ENCODE measurements around the gene GPR146.

Gene GPR146

DNA sequence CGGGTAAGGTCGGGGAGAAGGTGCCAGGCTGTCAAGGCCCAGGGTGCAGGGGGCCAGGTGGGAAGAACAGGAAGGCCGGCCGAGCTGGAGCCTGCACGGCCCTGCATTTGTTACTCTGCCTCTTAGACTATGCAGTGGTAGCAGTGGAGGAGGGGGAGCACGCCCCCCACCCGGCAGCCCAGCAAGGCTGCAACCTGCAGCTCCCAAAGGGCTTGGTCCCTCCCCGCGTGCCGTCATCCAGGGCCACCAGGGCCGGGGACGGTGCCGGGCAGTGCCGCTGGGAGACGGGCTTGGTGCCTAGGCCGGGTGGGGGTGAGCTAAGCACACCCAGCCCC, 36.5 kb downstream of the GPR146 start:
- H3K4me3 ChIP-seq (ENCODE audit: low read length) = no peak overlapping the region
- peaks cover 30% of the 10 kb centered on the region for H3K4me1 ChIP-seq (ENCODE audit: insufficient read depth, low read length)
- no peaks in the 10 kb centered on the region for H3K36me3 ChIP-seq (ENCODE audit: insufficient read depth, low read length)

DNA sequence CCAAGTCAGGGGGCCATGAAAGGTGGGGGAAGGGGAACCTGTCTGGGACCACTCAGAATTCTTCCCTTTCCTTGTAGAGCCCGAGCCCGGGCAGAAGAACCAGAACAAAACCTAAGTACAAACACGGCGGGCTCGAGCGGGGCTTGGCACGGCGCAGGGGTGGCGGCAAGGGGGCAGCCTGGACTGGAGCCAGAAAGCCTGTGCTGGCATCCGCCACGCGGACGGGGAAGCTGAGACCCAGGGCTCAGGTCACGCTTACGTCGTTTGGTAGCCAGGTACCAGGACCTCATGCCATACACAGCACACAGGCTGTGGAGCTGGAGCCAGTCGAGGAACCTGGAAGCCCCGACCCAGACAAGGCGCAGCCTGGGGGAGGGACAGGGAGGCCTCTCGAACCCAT, 37.0 kb downstream of the GPR146 start:
- H3K27me3 ChIP-seq (ENCODE audit: insufficient read depth, low read length) = no peaks in the 10 kb centered on the region
- no peak overlapping the region for H3K4me3 ChIP-seq (ENCODE audit: low read length)
- H2AFZ ChIP-seq (ENCODE audit: low read depth, low read length) = no peak overlapping the region
- peaks cover 30% of the 10 kb centered on the region for H3K4me1 ChIP-seq (ENCODE audit: insufficient read depth, low read length)
- no peaks in the 10 kb centered on the region for H3K9me3 ChIP-seq (ENCODE audit: low read length)
- no peaks in the 10 kb centered on the region for H3K36me3 ChIP-seq (ENCODE audit: insufficient read depth, low read length)

More for the DNA sequence above, 36.5 kb downstream of the GPR146 start:
- Histone ChIP-seq H2AFZ (ENCODE audit: low read depth, low read length) (no peak overlapping the region), H3K9me3 (ENCODE audit: low read length) (no peaks in the 10 kb centered on the region), H3K27me3 (ENCODE audit: insufficient read depth, low read length) (no peaks in the 10 kb centered on the region)

DNA sequence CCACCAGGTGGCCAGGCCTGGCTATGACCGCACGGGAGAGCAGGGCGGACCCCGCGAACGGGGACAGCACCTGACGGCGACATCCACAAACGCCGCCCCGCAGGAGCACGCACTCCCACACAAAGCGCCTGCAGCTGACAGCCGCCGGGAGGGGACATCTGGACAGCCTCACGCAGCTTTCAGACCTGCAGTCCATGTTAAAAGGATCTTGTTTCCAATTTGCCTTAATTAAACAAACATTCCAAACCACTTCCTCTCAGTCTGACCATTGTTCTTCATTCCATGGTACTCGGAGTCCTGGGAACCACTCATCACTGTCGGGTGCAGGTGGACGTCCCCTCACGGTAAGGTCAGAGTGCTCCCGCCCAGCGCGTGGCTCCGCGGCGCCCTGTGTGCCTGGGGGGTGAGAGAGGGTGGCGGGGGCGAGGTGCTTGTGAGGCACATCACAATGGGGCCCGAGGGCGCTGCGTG, 37.6 kb downstream of the GPR146 start:
- no peaks in the 10 kb centered on the region for H3K36me3 ChIP-seq (ENCODE audit: insufficient read depth, low read length)
- no peak overlapping the region for H2AFZ ChIP-seq (ENCODE audit: low read depth, low read length)
- H3K9me3 ChIP-seq (ENCODE audit: low read length) = no peaks in the 10 kb centered on the region
- peaks cover 30% of the 10 kb centered on the region for H3K4me1 ChIP-seq (ENCODE audit: insufficient read depth, low read length)
- H3K4me3 ChIP-seq (ENCODE audit: low read length) = no peak overlapping the region
- no peaks in the 10 kb centered on the region for H3K27me3 ChIP-seq (ENCODE audit: insufficient read depth, low read length)

DNA sequence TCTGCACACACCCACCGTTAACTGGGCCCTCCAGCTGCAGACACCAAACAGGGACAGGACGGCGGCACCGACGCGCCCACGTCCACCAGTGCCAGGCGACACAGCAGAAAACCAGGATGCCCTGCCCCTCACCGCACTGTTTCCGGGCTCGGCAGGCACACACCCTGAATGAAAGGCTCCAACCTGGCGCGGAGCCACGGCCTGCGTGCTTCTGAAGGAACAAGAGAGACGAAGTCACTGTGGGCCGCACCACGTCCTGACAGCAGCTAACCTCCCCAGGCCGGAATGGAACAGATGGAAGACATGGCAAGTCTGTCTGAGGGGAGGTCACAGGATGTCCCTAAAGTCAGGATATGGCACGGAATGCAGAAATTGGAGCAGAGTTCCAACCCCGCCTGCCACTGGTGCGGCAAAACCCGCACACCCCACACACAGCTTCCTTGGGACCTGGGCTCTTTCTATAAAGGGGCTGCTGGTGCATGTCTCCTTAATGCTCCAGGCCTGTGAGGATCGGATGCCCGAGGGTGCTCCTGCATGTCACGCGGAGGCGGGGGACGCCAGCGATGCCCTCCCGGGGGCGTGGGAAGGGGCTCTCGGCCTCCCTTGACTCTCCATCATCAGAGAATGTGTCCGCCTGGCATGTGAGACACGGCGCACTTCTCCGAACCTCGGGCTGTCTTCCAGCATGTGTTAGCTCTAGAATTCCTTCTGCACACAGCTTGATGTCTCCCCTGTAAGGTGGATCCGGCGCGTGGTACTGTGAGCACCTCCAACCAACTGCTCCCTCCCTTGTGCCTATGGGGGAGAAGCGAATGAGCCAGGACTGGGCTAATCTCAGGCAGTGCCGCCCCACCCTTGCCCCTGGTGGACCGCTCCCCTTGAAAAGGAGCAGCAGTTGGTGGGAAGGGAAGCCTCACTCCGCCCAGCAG, 39.6 kb downstream of the GPR146 start:
- no peaks in the 10 kb centered on the region for H3K36me3 ChIP-seq (ENCODE audit: insufficient read depth, low read length)
- H3K9me3 ChIP-seq (ENCODE audit: low read length) = no peaks in the 10 kb centered on the region
- H3K27me3 ChIP-seq (ENCODE audit: insufficient read depth, low read length) = no peaks in the 10 kb centered on the region
- no peak overlapping the region for H2AFZ ChIP-seq (ENCODE audit: low read depth, low read length)
- no peak overlapping the region for H3K4me3 ChIP-seq (ENCODE audit: low read length)
- H3K4me1 ChIP-seq (ENCODE audit: insufficient read depth, low read length) = peaks cover 48% of the 10 kb centered on the region

DNA sequence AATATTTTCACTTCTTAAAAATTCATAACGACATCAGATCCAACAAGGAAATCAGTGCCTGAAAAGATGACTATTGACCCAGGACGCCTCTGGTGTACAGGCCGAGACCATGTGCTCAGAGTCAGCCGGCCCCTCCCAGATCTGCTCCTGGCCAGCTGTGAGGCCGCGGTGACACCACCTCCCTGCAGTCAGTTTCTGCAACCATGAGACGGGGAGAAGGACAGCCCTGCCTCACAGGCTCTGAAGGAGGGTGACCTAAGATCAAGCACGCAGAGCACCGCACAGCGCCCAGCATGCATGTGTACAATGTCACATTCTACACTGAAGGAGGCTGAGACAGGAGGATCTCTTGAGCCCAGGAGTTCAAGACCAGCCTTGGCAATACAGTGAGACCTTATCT, 40.9 kb downstream of the GPR146 start:
- Histone ChIP-seq H3K27me3 (ENCODE audit: insufficient read depth, low read length) (no peaks in the 10 kb centered on the region), H3K36me3 (ENCODE audit: insufficient read depth, low read length) (no peaks in the 10 kb centered on the region), H3K4me3 (ENCODE audit: low read length) (no peak overlapping the region), H3K4me1 (ENCODE audit: insufficient read depth, low read length) (peaks cover 38% of the 10 kb centered on the region), H3K9me3 (ENCODE audit: low read length) (no peaks in the 10 kb centered on the region), H2AFZ (ENCODE audit: low read depth, low read length) (no peak overlapping the region)

DNA sequence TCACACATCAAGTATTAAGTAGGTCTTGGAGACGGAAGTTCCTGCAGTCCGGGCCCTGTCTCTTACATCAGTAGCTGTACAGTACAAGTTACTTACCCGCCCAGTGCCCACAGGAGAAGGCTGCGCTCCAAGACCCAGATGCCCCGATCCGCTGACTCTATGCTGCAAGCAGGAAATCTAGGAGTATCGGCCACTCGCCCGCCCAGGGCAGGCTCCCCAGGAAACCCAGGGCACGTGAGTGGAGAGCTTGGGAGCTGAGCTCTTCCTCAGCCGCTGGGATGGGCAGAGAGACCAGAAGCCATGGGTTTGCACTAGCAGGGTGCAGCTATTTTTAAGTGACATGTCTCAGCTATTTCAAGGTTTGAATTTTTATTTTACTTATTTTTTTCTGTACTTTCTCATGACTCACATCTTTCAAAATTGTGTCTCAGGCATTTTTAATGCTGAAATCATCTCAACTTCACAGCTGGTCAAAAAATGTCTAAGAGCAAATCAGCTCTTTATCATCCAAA, 41.6 kb downstream of the GPR146 start:
- Histone ChIP-seq H3K9me3 (ENCODE audit: low read length) (no peaks in the 10 kb centered on the region), H3K4me1 (ENCODE audit: insufficient read depth, low read length) (peaks cover 32% of the 10 kb centered on the region), H3K36me3 (ENCODE audit: insufficient read depth, low read length) (no peaks in the 10 kb centered on the region), H3K4me3 (ENCODE audit: low read length) (no peak overlapping the region), H2AFZ (ENCODE audit: low read depth, low read length) (no peak overlapping the region), H3K27me3 (ENCODE audit: insufficient read depth, low read length) (no peaks in the 10 kb centered on the region)

DNA sequence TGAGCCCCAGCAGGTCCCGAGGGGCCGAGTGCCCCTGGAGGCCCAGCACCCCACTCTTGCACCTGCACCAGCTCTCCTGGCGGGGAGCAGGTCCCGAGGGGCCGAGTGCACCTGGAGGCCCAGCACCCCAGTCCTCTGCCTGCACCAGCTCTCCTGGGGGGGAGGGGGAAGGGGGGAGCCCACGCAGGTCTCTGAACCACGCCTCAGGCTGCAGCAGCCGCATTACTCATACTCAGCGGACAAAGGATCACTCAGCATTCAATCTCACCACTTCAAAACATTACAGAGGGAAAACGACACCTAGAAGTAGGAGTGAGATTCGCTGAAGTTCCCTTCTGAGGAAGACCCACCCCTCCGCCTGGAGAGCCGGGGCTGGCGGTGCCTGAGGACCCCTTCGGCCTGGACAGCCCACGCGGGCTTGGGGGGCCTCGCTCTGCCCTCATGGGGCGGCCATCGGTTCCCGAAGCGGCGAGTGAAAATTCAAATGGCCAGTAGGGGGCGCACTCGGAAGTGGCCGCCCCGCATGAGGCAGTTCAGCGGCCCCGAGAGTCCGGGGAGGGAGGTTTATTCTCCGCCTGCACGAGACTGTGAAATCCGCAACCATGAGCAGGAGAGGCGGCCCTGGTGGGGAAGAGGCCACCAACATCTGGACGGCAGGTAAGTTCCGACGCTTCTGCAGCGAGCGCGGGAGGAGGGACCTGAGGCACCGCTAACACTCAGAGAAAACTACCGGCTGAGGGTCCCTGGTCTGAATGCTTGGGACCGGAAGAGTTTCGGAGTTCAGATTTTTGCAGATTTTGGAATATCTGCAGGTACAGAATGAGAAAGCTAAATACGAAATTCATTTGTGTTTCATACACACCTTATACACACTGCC, 42.5 kb downstream of the GPR146 start:
- peaks cover 31% of the 10 kb centered on the region for H3K4me1 ChIP-seq (ENCODE audit: insufficient read depth, low read length)
- H3K27me3 ChIP-seq (ENCODE audit: insufficient read depth, low read length) = no peaks in the 10 kb centered on the region
- H3K36me3 ChIP-seq (ENCODE audit: insufficient read depth, low read length) = peaks cover 3% of the 10 kb centered on the region
- H3K9me3 ChIP-seq (ENCODE audit: low read length) = no peaks in the 10 kb centered on the region
- no peak overlapping the region for H2AFZ ChIP-seq (ENCODE audit: low read depth, low read length)
- H3K4me3 ChIP-seq (ENCODE audit: low read length) = no peak overlapping the region

DNA sequence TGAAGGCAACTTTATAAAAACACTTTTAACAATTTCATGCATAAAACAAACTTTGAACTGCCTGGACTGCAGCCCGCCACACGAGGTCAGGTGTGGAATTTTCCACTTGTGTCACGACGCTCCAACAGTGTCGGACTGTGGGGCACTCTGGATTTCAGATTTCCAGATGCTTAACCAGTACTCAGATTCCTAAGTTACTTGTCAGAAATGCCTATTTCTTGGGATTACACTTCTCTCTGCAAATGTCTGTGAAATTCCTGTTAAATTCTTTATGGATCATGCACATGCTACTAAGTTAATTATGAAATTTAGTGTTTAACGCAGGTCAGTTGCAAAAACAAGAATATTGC, 43.1 kb downstream of the GPR146 start:
- H3K4me1 ChIP-seq (ENCODE audit: insufficient read depth, low read length) = peaks cover 31% of the 10 kb centered on the region
- H3K9me3 ChIP-seq (ENCODE audit: low read length) = no peaks in the 10 kb centered on the region
- no peak overlapping the region for H2AFZ ChIP-seq (ENCODE audit: low read depth, low read length)
- no peak overlapping the region for H3K4me3 ChIP-seq (ENCODE audit: low read length)
- H3K36me3 ChIP-seq (ENCODE audit: insufficient read depth, low read length) = peaks cover 6% of the 10 kb centered on the region
- H3K27me3 ChIP-seq (ENCODE audit: insufficient read depth, low read length) = no peaks in the 10 kb centered on the region

DNA sequence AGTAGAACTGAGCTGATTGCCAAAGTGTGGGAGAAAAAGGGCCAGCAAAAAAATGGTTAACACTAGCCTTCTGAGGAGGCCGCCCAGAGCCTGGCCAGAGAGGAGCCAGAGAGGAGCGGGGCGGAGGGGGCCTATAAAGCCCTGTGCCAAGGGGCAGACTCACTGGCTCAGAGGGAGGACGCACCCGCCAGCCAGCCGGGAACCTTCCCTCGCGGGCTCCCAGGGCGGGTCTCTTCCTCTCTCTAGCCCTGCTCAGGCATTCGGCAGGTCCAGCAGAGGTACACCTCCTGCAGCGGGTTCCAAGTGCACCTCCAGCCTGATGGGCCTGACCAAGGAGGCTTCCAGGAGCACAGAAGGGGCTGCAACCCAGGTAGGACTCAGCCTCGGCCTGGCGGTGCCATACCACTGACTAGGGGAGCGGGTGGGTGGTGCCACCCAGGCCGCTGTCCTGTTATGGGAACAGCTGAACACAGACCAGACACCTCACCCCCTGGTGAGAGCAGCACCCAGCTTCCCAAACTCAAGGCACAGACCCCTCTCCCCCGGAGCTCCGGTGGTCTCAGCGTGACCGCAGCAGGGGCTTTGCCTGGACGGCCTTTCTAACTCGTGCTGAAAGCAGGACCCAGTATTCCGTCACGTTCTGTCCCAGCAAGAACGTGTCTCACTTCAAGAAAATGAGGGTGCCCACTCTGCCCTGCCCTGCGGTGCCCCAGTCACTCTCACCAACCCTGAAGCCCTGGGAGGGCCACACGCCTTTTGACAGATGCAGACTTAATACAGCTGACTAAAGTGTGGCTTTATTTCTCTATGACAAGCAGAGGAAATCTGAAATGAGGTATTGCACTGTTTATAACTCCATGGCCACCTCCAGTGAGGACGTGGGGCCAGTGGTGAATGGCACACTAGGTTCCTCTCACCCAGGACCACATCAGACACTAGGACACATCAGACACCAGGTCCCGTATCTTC, 43.9 kb downstream of the GPR146 start, which contains the start of gene GPER1:
Gene GPER1, plus strand, starts transcription at position 162 of the 969 bp plus-strand sequence. CDS start 3,616 bp downstream, outside the sequence.
- Histone ChIP-seq H2AFZ (ENCODE audit: low read depth, low read length) (no peak within 1 kb of the TSS), H3K36me3 (ENCODE audit: insufficient read depth, low read length) (peaks cover 6% of the 10 kb centered on the region), H3K27me3 (ENCODE audit: insufficient read depth, low read length) (no peaks in the 10 kb centered on the region), H3K9me3 (ENCODE audit: low read length) (no peaks in the 10 kb centered on the region), H3K4me1 (ENCODE audit: insufficient read depth, low read length) (peaks cover 31% of the 10 kb centered on the region), H3K4me3 (ENCODE audit: low read length) (no peak within 1 kb of the TSS)

DNA sequence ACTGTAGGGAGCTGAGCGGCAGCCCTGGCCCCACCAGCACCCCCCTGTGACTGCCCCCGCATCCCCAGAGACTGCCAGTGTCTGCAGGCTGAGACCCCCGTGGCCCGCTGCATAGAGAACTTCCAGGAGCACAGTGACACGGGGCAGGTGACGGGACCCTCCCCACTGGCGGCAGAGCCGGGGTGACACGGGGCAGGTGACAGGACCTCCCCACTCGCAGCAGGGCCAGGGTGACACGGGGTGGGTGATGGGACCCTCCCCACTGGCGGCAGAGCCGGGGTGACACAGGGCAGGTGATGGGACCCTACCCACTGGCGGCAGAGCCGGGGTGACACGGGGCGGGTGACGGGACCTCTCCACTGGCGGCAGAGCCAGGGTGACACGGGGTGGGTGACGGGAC, 45.9 kb downstream of the GPR146 start:
- peaks cover 6% of the 10 kb centered on the region for H3K36me3 ChIP-seq (ENCODE audit: insufficient read depth, low read length)
- no peaks in the 10 kb centered on the region for H3K27me3 ChIP-seq (ENCODE audit: insufficient read depth, low read length)

DNA sequence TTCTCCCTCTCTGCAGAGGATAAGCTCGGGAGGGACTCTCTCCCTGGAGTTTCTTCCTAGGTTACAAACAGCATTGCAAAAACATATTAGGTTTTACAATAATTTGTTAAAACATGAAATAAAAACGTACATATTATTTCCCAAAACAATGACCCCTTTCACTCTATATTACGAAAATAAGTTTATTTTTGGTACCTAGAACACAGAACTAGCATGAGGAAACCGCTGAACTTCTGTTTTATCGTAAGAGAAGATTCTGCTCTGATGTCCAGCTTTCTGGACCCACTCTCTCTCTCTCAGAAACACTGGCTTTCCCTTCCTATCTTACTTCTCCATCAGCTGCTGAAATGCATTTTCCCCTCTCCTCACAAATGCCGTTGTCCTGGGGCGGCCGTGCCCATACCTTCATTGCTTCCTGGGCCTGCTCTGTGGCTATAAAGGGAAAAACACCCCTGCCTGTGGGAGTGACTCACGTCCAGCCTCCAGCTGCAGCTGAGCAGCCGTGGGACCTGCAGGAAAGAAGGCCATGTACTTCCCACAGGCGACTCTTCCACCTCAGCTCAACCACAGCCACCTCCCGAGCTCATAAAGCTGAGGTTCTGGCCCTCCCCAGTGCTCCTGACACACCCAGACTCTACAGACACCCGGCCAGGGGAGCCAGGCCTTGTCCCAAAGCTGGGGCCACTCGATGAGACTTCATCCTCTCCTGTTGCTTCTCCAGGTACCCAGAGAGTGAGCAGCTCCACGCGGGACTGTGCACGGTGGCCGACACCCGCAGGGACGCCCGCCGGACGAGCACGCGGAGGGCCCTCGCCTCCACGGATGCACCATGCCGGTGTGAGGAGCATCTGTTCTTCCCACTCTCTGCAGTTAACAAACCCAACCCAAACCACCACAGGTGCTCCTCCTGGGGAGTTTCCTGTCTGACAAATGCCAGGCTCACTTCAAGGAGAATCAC, 46.6 kb downstream of the GPR146 start:
- H3K27me3 ChIP-seq (ENCODE audit: insufficient read depth, low read length) = no peaks in the 10 kb centered on the region
- H3K4me3 ChIP-seq (ENCODE audit: low read length) = no peak overlapping the region
- H2AFZ ChIP-seq (ENCODE audit: low read depth, low read length) = no peak overlapping the region
- H3K36me3 ChIP-seq (ENCODE audit: insufficient read depth, low read length) = peaks cover 6% of the 10 kb centered on the region
- H3K9me3 ChIP-seq (ENCODE audit: low read length) = no peaks in the 10 kb centered on the region
- H3K4me1 ChIP-seq (ENCODE audit: insufficient read depth, low read length) = peaks cover 27% of the 10 kb centered on the region

More for the DNA sequence above, 45.9 kb downstream of the GPR146 start:
- Histone ChIP-seq H2AFZ (ENCODE audit: low read depth, low read length) (no peak overlapping the region), H3K4me3 (ENCODE audit: low read length) (no peak overlapping the region), H3K4me1 (ENCODE audit: insufficient read depth, low read length) (peaks cover 22% of the 10 kb centered on the region), H3K9me3 (ENCODE audit: low read length) (no peaks in the 10 kb centered on the region)
